Measurements from ENCODE around the gene FOXD1.
"Not testable (repeated sequence)": the region's sequence is repeated elsewhere in the genome, so short reads cannot be mapped to it uniquely, and the experiment has no call there.

GRCh38 chr5:73456462-73456861, 7.9 kb upstream of the FOXD1 start:
- not testable (repeated sequence) for TF ChIP-seq POLR2A, CTCF (IDR thresholded peaks at IDR 0.05)
